HepG2 (cell line): ENCODE data around the gene ARHGEF39. TPM values are rescaled to one million over a fixed set of nuclear protein-coding genes. Genes with fewer than 3 reads are reported as not detected.
A peak's percentile ranks its signal among the peaks of the same experiment; 100 is the strongest.

Experiments used
- ATAC-seq: fragments of 200-7000 bp; cut with Tn5 transposase; 3 replicates; pipeline ENCODE4 v1.9.1; 2020; ENCODE audit warnings: mild to moderate bottlenecking, moderate library complexity
- BruUV-seq: library from RNA; stranded (reverse); fragments of 400-500 nt; replicated peaks from 2 replicates; lab custom pipeline; 2021; lab: Mats Ljungman, UMichigan
- CTCF ChIA-PET: fragments of 300-600 bp; formaldehyde crosslinking; extraction: SDS; loops from one replicate; lab custom pipeline; 2021; ENCODE audit warnings: low total read pairs, inconsistent platforms, low intra/inter-chr PET ratio; lab: Yijun Ruan, JAX
- POLR2A ChIA-PET: fragments of 350-600 bp; sonication (Branson Sonifier 250); formaldehyde crosslinking; loops from one replicate; lab custom pipeline; 2020; ENCODE audit warnings: antibody characterized with exemption, inconsistent platforms; lab: Yijun Ruan, JAX
- DNase-seq: peaks from one replicate; pipeline ENCODE4 v3.0.0-alpha.2; 2015; ENCODE audit warnings: low spot score
- FAIRE-seq: peaks from 3 replicates; lab custom pipeline; 2011; peaks lifted over from hg19 to GRCh38; lab: Jason Lieb, UNC
- H2AFZ ChIP-seq: one replicate; pipeline ENCODE4 v1.6.1; 2011; ENCODE audit warnings: low read length, inconsistent platforms
- H3K27ac ChIP-seq: fragments of 300-600 bp; 3 replicates; pipeline ENCODE4 v1.8.0; 2011; ENCODE audit warnings: mixed run types, mild to moderate bottlenecking, mixed read lengths, low read length, inconsistent platforms; ENCODE audit not compliant: insufficient read depth; ENCODE audit errors: extremely low read length
- H3K27me3 ChIP-seq, 2 experiments: fragments of 200-600 bp in 1 of 2; 2 replicates in 1 of 2; 3 replicates in 1 of 2; pipeline versions ENCODE4 v1.6.0 to v1.8.0; 2011; ENCODE audit warnings: low read length in 2 of 2, mild to moderate bottlenecking in 2 of 2, moderate library complexity in 2 of 2, inconsistent platforms in 1 of 2; ENCODE audit not compliant: insufficient read depth in 2 of 2, control insufficient read depth in 1 of 2
- H3K36me3 ChIP-seq, 2 experiments: fragments of 200-600 bp in 1 of 2; replicated peaks in 1 of 2; 2 replicates in 1 of 2; 3 replicates in 1 of 2; pipeline versions ENCODE4 v1.5.1 to v1.8.0; 2011; ENCODE audit warnings: low read length in 2 of 2, inconsistent platforms in 1 of 2; ENCODE audit not compliant: insufficient read depth in 2 of 2, control insufficient read depth in 1 of 2
- H3K4me1 ChIP-seq: 2 replicates; pipeline ENCODE4 v1.5.1; 2012; ENCODE audit warnings: low read length, inconsistent platforms; ENCODE audit not compliant: insufficient read depth
- H3K4me2 ChIP-seq: 2 replicates; pipeline ENCODE4 v1.6.0; 2011; ENCODE audit warnings: low read depth, low read length, inconsistent platforms
- H3K4me3 ChIP-seq, 3 experiments: fragments of 200-600 bp in 1 of 3; sonication (generic), shearing (Covaris generic) in 1 of 3; replicated peaks in 1 of 3; 2 replicates each; pipeline ENCODE4 v1.5.1; 2011 to 2016; ENCODE audit warnings: low read length in 3 of 3, inconsistent platforms in 2 of 3, low read depth in 2 of 3, mild to moderate bottlenecking in 2 of 3, control low read depth in 1 of 3, mixed read lengths in 1 of 3; ENCODE audit not compliant: insufficient read depth in 1 of 3
- H3K79me2 ChIP-seq: one replicate; pipeline ENCODE4 v1.6.1; 2011; ENCODE audit warnings: low read length, inconsistent platforms; ENCODE audit not compliant: insufficient read depth
- H3K9ac ChIP-seq: 2 replicates; pipeline ENCODE4 v1.6.0; 2011; ENCODE audit warnings: mild to moderate bottlenecking, low read depth, low read length, inconsistent platforms; ENCODE audit not compliant: insufficient read depth
- H3K9me3 ChIP-seq: 2 replicates; pipeline ENCODE4 v1.5.1; 2012; ENCODE audit warnings: mild to moderate bottlenecking, low read length
- H4K20me1 ChIP-seq: 2 replicates; pipeline ENCODE4 v1.6.0; 2011; ENCODE audit warnings: inconsistent platforms, mild to moderate bottlenecking, low read length, moderate library complexity; ENCODE audit not compliant: insufficient read depth
- ARNT2 ChIP-seq: sonication (generic); formaldehyde crosslinking; IDR thresholded peaks from 2 replicates; pipeline ENCODE4 v1.8.0; 2022; ENCODE audit warnings: mild to moderate bottlenecking, low read depth, missing genetic modification reagents, moderate library complexity
- ATF1 ChIP-seq: IDR thresholded peaks from 2 replicates; pipeline ENCODE4 v1.6.1; 2016; ENCODE audit warnings: mild to moderate bottlenecking, control low read depth
- ATF7-NPFF ChIP-seq: sonication (generic); formaldehyde crosslinking; IDR thresholded peaks from 2 replicates; pipeline ENCODE4 v1.8.1; 2023; ENCODE audit warnings: mild to moderate bottlenecking, low read depth, missing genetic modification reagents, moderate library complexity
- EHMT2 ChIP-seq: fragments of 200-600 bp; sonication (generic); IDR thresholded peaks from 2 replicates; pipeline ENCODE4 v1.7.0; 2017; ENCODE audit warnings: antibody characterized with exemption, low read depth, low read length, borderline replicate concordance
- HES4 ChIP-seq: sonication (generic); formaldehyde crosslinking; IDR thresholded peaks from 2 replicates; pipeline ENCODE4 v1.9.0; 2021; ENCODE audit warnings: mild to moderate bottlenecking, missing genetic modification reagents, borderline replicate concordance
- JUN ChIP-seq: sonication (generic); formaldehyde crosslinking; IDR thresholded peaks from 2 replicates; pipeline ENCODE4 v1.4.0; 2020; ENCODE audit warnings: mild to moderate bottlenecking, missing genetic modification reagents
- MYC ChIP-seq: sonication (generic); formaldehyde crosslinking; IDR thresholded peaks from 2 replicates; pipeline ENCODE4 v1.9.0; 2021; ENCODE audit warnings: missing genetic modification reagents, borderline replicate concordance
- RNF2 ChIP-seq: fragments of 450-650 bp; conservative IDR thresholded peaks from 2 replicates; pipeline ENCODE4 v1.6.1; 2016; ENCODE audit warnings: low read depth
- TBL1XR1 ChIP-seq: fragments of 150-350 bp; IDR thresholded peaks from 2 replicates; pipeline ENCODE4 v1.6.1; 2014; ENCODE audit warnings: borderline replicate concordance, low read length; ENCODE audit not compliant: partially characterized antibody
- ZFP90 ChIP-seq: sonication (generic); formaldehyde crosslinking; IDR thresholded peaks from 2 replicates; pipeline ENCODE4 v1.8.0; 2022; ENCODE audit warnings: missing genetic modification reagents, mild to moderate bottlenecking, inconsistent platforms, borderline replicate concordance
- ZNF713 ChIP-seq: sonication (generic); formaldehyde crosslinking; IDR thresholded peaks from 2 replicates; pipeline ENCODE4 v1.4.0; 2020; ENCODE audit warnings: mild to moderate bottlenecking, missing genetic modification reagents
- ZNF770 ChIP-seq: sonication (generic); formaldehyde crosslinking; IDR thresholded peaks from 2 replicates; pipeline ENCODE4 v1.5.0; 2020; ENCODE audit warnings: mild to moderate bottlenecking, missing genetic modification reagents
- ZNF83 ChIP-seq: sonication (generic); formaldehyde crosslinking; IDR thresholded peaks from 2 replicates; pipeline ENCODE4 v1.4.0; 2020; ENCODE audit warnings: missing genetic modification reagents, mild to moderate bottlenecking, borderline replicate concordance
- ZNF879 ChIP-seq: sonication (generic); formaldehyde crosslinking; IDR thresholded peaks from 2 replicates; pipeline ENCODE4 v1.8.1; 2023; ENCODE audit warnings: missing genetic modification reagents
- ZNF883 ChIP-seq: sonication (generic); formaldehyde crosslinking; IDR thresholded peaks from 2 replicates; pipeline ENCODE4 v1.5.1; 2020; ENCODE audit warnings: mild to moderate bottlenecking, missing genetic modification reagents; ENCODE audit errors: not compliant biosample characterization
- WGBS: methylation state at CpG from one replicate; pipeline ENCODE4 v1.1.6; 2017; ENCODE audit warnings: low lambda C conversion rate; 5-methylcytosine and 5-hydroxymethylcytosine counted together
- in situ Hi-C: cut with HindIII; loops from 2 replicates; pipeline ENCODE4 v1.10.0; 2017; ENCODE audit warnings: low pct_unique_long_range_greater_than_20kb; ENCODE audit not compliant: extremely low pct_ligation_motif_present
- intact Hi-C: fragments of 100-400 bp; cut with micrococcal nuclease; formaldehyde crosslinking; loops from one replicate; pipeline ENCODE4 v1.10.0; 2022; ENCODE audit not compliant: unreplicated experiment
- polyA plus RNA-seq, 8 experiments: library from polyadenylated mRNA; depleted of rRNA in 3 of 8; stranded (reverse) in 7 of 8; unstranded in 1 of 8; fragments of >200 nt; fragmentation: Illumina TruSeq in 4 of 8; extraction: Trizol in 4 of 8; gene quantifications; 2 replicates each; pipeline versions ENCODE4 v1.2.1 to v1.2.3, GENCODE V29; 2011 to 2016; ENCODE audit warnings: low read depth in 4 of 8, missing spikeins in 1 of 8, mixed read lengths in 1 of 8; ENCODE audit not compliant: insufficient read depth in 1 of 8
- total RNA-seq, 5 experiments: library from RNA; depleted of rRNA; stranded (reverse); fragments of >200 nt; fragmentation: Illumina TruSeq; extraction: Trizol; gene quantifications; 2 replicates each; pipeline ENCODE4 v1.2.3, GENCODE V29; 2016; ENCODE audit warnings: low read depth in 1 of 5
- TF ChIP-seq, protein P1 (sequence below): sonication (generic); formaldehyde crosslinking; IDR thresholded peaks from 2 replicates; pipeline ENCODE4 v1.4.0; 2020; ENCODE audit warnings: mild to moderate bottlenecking, missing genetic modification reagents

The ARHGEF39 gene
- total and polyA plus RNA-seq, 2 of the 13 experiments (the other 11 are each of a cell fraction or from before 2014, with no cell fraction given), result 11.2 to 12.3 TPM

GRCh38 chr9:35646533-35647265 lies 18.3 kb downstream of the ARHGEF39 start (continued):
- TF ChIP-seq ZFP90 (CRISPR knock-in tag), result peak; percentile 90
- no peak for TF ChIP-seq RNF2
- TF ChIP-seq ZNF770, result no peak
- no peak for TF ChIP-seq ZNF883 (CRISPR knock-in tag)
- no peak for TF ChIP-seq ZNF83 (CRISPR knock-in tag)
- TF ChIP-seq ATF7-NPFF (CRISPR knock-in tag), result peak; percentile 79; the same call in 1 of the 2 replicates

DNA sequence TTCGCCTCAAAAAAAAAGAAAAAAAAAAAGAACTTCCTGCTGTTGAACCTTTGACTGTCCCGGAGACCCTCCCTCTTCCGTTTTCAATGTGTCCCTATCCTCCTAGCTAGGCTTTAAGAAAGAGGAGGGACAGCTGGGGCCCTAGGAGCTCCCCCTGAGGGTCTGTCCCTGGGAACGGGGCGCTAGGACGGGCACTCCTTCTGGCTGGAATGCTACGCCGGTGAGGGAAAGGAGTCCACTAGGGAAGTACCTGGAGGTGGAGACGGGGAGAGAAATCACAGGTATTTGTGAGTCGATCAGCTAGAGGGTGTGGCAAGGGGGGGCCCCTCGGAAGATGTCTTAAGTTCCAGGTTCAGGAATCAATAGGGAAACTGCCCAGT lies 18.9 kb downstream of the ARHGEF39 start:
- in situ Hi-C loops, result no loop called here
- WGBS, result 0% methylated on average over 11 of the region's 11 CpGs
- H3K4me1 ChIP-seq, result peaks cover 49% of the 10 kb centered on the region
- peak overlapping the region; percentile 70 to 83 (median 72) for H3K4me3 ChIP-seq
- H3K36me3 ChIP-seq, result no peaks in the 10 kb centered on the region
- peak overlapping the region; percentile 67 for H3K27ac ChIP-seq
- peaks cover 2 to 22% of the 10 kb centered on the region in 2 experiments; a peak in 3 of 5 replicates for H3K27me3 ChIP-seq
- TSS peak; percentile 66 for BruUV-seq
- H3K9ac ChIP-seq, result peak overlapping the region; percentile 60
- intact Hi-C loops, result loop anchor here (1.0 to 10.0 kb wide), 4 partner anchors 11 to 239 kb away; no protein-coding TSS in a partner anchor
- no peaks in the 10 kb centered on the region for H3K9me3 ChIP-seq
- H3K79me2 ChIP-seq, result no peaks in the 10 kb centered on the region
- ChIA-PET CTCF (interaction anchor here (1.4 to 1.9 kb wide), 2 partner anchors 11 to 43 kb away, joined by 4 to 8 read pairs; partner anchors contain the start of genes CCDC107 and RMRP), POLR2A (interaction anchor here (0.7 to 5.4 kb wide), 13 partner anchors 10 to 157 kb away, joined by 3 to 41 read pairs (median 4); partner anchors contain the start of genes ARHGEF39, CCDC107, GBA2 and RGP1)
- peak overlapping the region; percentile 79 for H3K4me2 ChIP-seq
- H2AFZ ChIP-seq, result peak overlapping the region; percentile 48
- no peak for FAIRE-seq
- peak; percentile 78 for ATAC-seq
- no peaks in the 10 kb centered on the region for H4K20me1 ChIP-seq
- peak; percentile 32 for DNase-seq
- TF ChIP-seq HES4 (CRISPR knock-in tag), result no peak
- no peak for TF ChIP-seq EHMT2
- no peak for TF ChIP-seq TBL1XR1
- no peak for TF ChIP-seq ZNF713
- no peak for TF ChIP-seq ZNF879
- no peak for TF ChIP-seq JUN (CRISPR knock-in tag)
- no peak for TF ChIP-seq ARNT2
- TF ChIP-seq, protein P1, sequence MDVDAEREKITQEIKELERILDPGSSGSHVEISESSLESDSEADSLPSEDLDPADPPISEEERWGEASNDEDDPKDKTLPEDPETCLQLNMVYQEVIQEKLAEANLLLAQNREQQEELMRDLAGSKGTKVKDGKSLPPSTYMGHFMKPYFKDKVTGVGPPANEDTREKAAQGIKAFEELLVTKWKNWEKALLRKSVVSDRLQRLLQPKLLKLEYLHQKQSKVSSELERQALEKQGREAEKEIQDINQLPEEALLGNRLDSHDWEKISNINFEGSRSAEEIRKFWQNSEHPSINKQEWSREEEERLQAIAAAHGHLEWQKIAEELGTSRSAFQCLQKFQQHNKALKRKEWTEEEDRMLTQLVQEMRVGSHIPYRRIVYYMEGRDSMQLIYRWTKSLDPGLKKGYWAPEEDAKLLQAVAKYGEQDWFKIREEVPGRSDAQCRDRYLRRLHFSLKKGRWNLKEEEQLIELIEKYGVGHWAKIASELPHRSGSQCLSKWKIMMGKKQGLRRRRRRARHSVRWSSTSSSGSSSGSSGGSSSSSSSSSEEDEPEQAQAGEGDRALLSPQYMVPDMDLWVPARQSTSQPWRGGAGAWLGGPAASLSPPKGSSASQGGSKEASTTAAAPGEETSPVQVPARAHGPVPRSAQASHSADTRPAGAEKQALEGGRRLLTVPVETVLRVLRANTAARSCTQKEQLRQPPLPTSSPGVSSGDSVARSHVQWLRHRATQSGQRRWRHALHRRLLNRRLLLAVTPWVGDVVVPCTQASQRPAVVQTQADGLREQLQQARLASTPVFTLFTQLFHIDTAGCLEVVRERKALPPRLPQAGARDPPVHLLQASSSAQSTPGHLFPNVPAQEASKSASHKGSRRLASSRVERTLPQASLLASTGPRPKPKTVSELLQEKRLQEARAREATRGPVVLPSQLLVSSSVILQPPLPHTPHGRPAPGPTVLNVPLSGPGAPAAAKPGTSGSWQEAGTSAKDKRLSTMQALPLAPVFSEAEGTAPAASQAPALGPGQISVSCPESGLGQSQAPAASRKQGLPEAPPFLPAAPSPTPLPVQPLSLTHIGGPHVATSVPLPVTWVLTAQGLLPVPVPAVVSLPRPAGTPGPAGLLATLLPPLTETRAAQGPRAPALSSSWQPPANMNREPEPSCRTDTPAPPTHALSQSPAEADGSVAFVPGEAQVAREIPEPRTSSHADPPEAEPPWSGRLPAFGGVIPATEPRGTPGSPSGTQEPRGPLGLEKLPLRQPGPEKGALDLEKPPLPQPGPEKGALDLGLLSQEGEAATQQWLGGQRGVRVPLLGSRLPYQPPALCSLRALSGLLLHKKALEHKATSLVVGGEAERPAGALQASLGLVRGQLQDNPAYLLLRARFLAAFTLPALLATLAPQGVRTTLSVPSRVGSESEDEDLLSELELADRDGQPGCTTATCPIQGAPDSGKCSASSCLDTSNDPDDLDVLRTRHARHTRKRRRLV (CRISPR knock-in tag), result no peak
- 0 out of 2 replicates have a peak, but pooled peaks have one; percentile 15 for TF ChIP-seq ATF1
- no peak for TF ChIP-seq MYC (CRISPR knock-in tag)
